CD4-positive, alpha-beta T cell treated with Interleukin-6 for 4 hours (primary cell): ENCODE data around the gene WWC2.

ENCODE experiments used
- DNase-seq: peaks from one replicate; pipeline ENCODE4 v3.0.0-alpha.2; 2020; ENCODE audit warnings: mixed read lengths

Gene WWC2

GRCh38 chr4:183360161-183360919 is 261.3 kb downstream of the WWC2 start:
- DNase-seq = no peak

GRCh38 chr4:183362036-183362435 is 263.0 kb downstream of the WWC2 start:
- no peak for DNase-seq

GRCh38 chr4:183362916-183363542 is 264.0 kb downstream of the WWC2 start:
- DNase-seq = no peak

GRCh38 chr4:183364025-183364424 is 265.0 kb downstream of the WWC2 start:
- DNase-seq = no peak

GRCh38 chr4:183366206-183366835 is 267.3 kb downstream of the WWC2 start:
- no peak for DNase-seq

DNA sequence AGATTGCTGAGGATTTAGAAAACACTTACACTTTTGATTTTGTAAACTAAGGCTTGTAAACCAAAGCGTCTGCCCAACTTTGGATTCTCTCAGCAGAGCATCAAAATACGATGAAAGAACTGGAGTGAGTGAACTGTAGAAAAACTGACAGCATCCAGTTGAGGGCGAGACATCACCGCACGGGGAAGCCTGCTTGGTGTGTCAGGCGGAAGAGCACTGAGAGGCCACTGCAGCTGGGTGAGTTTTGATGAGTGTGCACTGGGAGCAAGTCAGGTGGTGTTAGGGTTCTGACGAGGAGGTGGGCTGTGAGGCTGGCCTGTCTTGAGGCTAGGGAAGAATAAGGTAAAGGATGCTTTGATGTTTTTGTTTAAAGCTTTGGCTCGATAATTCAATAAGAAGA is 270.0 kb downstream of the WWC2 start:
- DNase-seq = no peak
